Ovary (tissue), 9 donors: Measurements from ENCODE around the gene BLOC1S2. TPM values are rescaled to one million over a fixed set of nuclear protein-coding genes. Genes with fewer than 3 reads are reported as not detected.

Experiments used
- DNase-seq, 5 donors: peaks; one replicate each; pipeline ENCODE4 v3.0.0-alpha.2; 2019 to 2020
- H3K27ac ChIP-seq, 2 donors: fragments of 200-600 bp; one replicate each; pipeline versions ENCODE4 v1.5.1 to v1.8.0; 2019 to 2022
- H3K27me3 ChIP-seq: fragments of 200-600 bp; one replicate; pipeline ENCODE4 v1.8.0; 2022
- H3K36me3 ChIP-seq: fragments of 200-600 bp; sonication (generic); one replicate; pipeline ENCODE4 v1.5.1; 2019
- H3K4me1 ChIP-seq: one replicate; pipeline ENCODE4 v1.8.1; 2013; ENCODE audit warnings: mild to moderate bottlenecking, moderate library complexity; ENCODE audit not compliant: insufficient read depth
- H3K4me3 ChIP-seq: fragments of 200-600 bp; sonication (generic); one replicate; pipeline ENCODE4 v1.5.1; 2017
- H3K9me3 ChIP-seq, 2 donors: fragments of 200-600 bp in 1 of 2; sonication (generic) in 1 of 2; one replicate each; pipeline versions ENCODE4 v1.5.1 to v1.8.1; 2013 to 2019; ENCODE audit warnings: mild to moderate bottlenecking in 1 of 2, moderate library complexity in 1 of 2
- EP300 ChIP-seq: sonication (generic); formaldehyde crosslinking; IDR thresholded peaks from one replicate; pipeline ENCODE4 v1.6.1; 2017; ENCODE audit warnings: antibody characterized with exemption
- POLR2A ChIP-seq: fragments of 450-650 bp; IDR thresholded peaks from one replicate; pipeline ENCODE4 v1.6.1; 2017; ENCODE audit warnings: antibody characterized with exemption, mild to moderate bottlenecking, moderate library complexity
- WGBS, 3 donors: extraction: QIAGEN DNeasy Blood & Tissue Kit in 1 of 3; methylation state at CpG; one replicate each; pipeline versions ENCODE4 v1.1.5 to v1.1.7; 2013 to 2017; 5-methylcytosine and 5-hydroxymethylcytosine counted together
- intact Hi-C, 4 donors: fragments of 100-400 bp; cut with DNase I; formaldehyde crosslinking; loops; one replicate each; pipeline versions ENCODE4 v1.11.0 to v1.15.1; 2022 to 2023
- polyA plus RNA-seq, 2 donors: library from polyadenylated mRNA; stranded (reverse); fragments of 200-250 nt in 1 of 2; fragments of 350-450 nt in 1 of 2; fragmentation: Illumina TruSeq in 1 of 2; extraction: RNeasy Lipid Tissue Mini Kit (QIAGEN cat#74804) in 1 of 2; gene quantifications; one replicate each; pipeline ENCODE4 v1.2.3, GENCODE V29; 2013 to 2014
- total RNA-seq, 7 donors: library from RNA; depleted of rRNA in 2 of 7; stranded (reverse); fragments of >200 nt in 2 of 7; fragmentation: NEBNext Ultra II Directional in 3 of 7; extraction: Animal tissue kit (Norgen Biotek cat#: 25700) in 3 of 7; gene quantifications; one replicate each; pipeline versions ENCODE4 v1.1.0 to v1.2.4, GENCODE V29; 2016 to 2023
- TF ChIP-seq, protein P1 (sequence below), 3 donors: fragments of 450-650 bp in 2 of 3; fragments of 200-600 bp in 1 of 3; IDR thresholded peaks; one replicate each; pipeline versions ENCODE4 v1.5.1 to v1.8.0; 2016 to 2022; ENCODE audit warnings: antibody characterized with exemption in 3 of 3, mild to moderate bottlenecking in 1 of 3
- donor health status: DM: no; HTN: no; CAD: no; lungs with moderate emphysema.
- donor health status: DM: no; HTN: no; CAD: no.
- donor health status: Bipolar disorder and iron deficiency.
- donor health status: DM: yes; HTN: yes; CAD: no.
- donor health status: DM: no; HTN: no; CAD: no.
- donor health status: DM: yes; HTN: yes; CAD: no.

BLOC1S2 gene
- total and polyA plus RNA-seq, 9 donors, result 14.4 to 34.4 (median 24.6) TPM

DNA sequence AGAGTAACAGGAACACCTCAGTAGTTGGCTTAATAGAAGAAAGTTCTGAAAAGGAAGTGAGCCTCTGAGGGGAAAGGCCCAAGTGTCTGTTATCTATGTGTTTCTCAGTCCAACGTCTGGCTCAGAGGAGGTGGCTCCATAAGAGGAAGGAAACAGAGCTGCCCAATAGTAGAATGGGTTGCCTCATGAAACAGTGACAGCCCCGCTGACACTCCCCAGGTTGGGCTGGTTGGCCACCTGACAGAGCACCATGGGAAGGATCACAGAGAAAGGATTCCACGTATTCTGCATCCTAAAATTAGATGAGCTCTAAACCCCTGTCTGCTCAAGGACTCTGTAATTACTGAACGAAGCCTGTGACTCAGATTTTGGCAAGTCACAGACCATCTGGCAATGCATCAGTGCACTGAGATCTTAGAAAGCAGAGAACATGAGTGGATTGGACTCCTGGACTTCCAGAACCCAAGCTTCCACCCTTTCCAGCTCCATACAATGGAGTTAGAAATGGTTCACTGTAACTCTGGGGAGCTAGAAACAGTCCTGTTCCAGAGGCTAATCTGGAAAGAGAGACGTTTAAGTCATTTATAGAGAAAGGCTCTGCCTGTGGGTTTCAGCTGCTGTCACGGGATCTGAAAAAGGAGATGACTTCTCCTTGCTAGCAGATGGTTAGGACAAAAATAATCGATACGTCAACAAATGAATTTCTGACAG, 40.7 kb upstream of the BLOC1S2 start:
- H3K27me3 ChIP-seq, result no peaks in the 10 kb centered on the region
- no peaks in the 10 kb centered on the region for H3K36me3 ChIP-seq
- 34 to 38% (median 38%) methylated on average over 8 of the region's 8 CpGs for WGBS, 3 donors
- no peak overlapping the region for H3K27ac ChIP-seq
- intact Hi-C loops, result no loop called here
- H3K4me3 ChIP-seq, result no peak overlapping the region
- H3K4me1 ChIP-seq, result no peaks in the 10 kb centered on the region
- TF ChIP-seq POLR2A, result no peak
- TF ChIP-seq, protein P1, sequence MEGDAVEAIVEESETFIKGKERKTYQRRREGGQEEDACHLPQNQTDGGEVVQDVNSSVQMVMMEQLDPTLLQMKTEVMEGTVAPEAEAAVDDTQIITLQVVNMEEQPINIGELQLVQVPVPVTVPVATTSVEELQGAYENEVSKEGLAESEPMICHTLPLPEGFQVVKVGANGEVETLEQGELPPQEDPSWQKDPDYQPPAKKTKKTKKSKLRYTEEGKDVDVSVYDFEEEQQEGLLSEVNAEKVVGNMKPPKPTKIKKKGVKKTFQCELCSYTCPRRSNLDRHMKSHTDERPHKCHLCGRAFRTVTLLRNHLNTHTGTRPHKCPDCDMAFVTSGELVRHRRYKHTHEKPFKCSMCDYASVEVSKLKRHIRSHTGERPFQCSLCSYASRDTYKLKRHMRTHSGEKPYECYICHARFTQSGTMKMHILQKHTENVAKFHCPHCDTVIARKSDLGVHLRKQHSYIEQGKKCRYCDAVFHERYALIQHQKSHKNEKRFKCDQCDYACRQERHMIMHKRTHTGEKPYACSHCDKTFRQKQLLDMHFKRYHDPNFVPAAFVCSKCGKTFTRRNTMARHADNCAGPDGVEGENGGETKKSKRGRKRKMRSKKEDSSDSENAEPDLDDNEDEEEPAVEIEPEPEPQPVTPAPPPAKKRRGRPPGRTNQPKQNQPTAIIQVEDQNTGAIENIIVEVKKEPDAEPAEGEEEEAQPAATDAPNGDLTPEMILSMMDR (IDR thresholded peaks at IDR 0.05), result no peak
- TF ChIP-seq EP300, result no peak
- H3K9me3 ChIP-seq, result no peaks in the 10 kb centered on the region
- no peak for DNase-seq

DNA sequence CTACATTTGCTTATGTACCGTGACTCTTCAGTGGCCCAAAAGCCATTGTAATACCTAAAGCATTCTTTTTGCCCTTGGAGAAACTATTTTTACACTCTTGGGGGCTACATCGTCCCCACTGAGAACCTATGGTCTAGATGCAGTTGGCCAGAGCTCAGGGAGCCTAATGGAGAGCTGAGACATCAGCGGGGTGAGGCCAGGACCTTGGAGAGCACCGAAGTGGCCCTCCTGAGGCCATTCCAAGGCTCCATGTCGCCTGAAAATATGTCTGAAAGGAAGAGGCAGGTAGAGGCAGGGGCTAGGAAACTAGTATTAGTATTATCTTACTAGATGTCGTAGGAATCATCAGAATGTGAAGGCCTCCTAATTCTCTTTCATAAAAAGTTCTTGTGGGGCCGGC, 38.7 kb upstream of the BLOC1S2 start:
- intact Hi-C loops, result no loop called here
- Histone ChIP-seq H3K27ac (no peak overlapping the region), H3K4me3 (no peak overlapping the region), H3K4me1 (no peaks in the 10 kb centered on the region), H3K27me3 (no peaks in the 10 kb centered on the region), H3K36me3 (no peaks in the 10 kb centered on the region), H3K9me3 (no peaks in the 10 kb centered on the region)
- no peak for DNase-seq
- WGBS, 3 donors, result 34 to 43% (median 39%) methylated on average over 7 of the region's 7 CpGs
- TF ChIP-seq, protein P1 (IDR thresholded peaks at IDR 0.05), result no peak
- no peak for TF ChIP-seq EP300
- TF ChIP-seq POLR2A, result no peak

DNA sequence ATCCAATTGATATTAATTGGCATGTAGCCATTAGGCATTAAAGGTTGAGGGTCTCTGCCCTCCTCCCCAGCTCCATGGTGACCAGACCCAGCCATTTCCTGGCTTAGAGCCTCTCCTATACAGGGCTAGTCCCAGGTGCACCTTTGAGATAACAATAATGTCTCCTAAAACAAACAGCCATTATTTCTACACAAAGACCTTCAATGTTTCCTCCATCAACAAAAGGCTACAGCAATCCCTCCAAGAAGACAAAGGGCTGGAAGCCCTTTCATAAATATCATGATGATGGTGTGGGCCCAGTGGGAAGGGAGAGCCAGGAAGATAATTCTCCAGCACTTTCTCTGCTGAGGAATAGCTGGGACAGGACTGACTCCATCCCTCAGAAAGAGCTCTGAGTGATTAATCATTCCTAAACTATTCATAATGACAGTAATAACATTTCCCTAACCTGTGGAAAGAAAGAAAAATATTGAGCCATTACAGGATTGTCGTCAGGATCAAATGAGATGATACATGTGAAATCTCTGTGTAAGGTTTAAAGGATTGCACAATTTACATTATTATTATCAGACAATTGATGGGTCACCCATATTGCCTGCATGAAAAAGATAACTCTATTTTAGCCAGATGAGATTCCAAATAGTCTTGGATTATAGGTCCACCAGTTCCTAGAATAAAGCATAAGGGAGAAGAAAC, 33.4 kb upstream of the BLOC1S2 start:
- TF ChIP-seq POLR2A, result no peak
- TF ChIP-seq EP300, result no peak
- TF ChIP-seq, protein P1 (IDR thresholded peaks at IDR 0.05), result no peak
- 54 to 69% (median 55%) methylated on average over 1 of the region's 1 CpG for WGBS, 3 donors
- Histone ChIP-seq H3K36me3 (no peaks in the 10 kb centered on the region), H3K27me3 (no peaks in the 10 kb centered on the region), H3K4me1 (no peaks in the 10 kb centered on the region), H3K4me3 (no peak overlapping the region), H3K27ac (no peak overlapping the region), H3K9me3 (no peaks in the 10 kb centered on the region)
- intact Hi-C loops, result no loop called here
- no peak for DNase-seq

DNA sequence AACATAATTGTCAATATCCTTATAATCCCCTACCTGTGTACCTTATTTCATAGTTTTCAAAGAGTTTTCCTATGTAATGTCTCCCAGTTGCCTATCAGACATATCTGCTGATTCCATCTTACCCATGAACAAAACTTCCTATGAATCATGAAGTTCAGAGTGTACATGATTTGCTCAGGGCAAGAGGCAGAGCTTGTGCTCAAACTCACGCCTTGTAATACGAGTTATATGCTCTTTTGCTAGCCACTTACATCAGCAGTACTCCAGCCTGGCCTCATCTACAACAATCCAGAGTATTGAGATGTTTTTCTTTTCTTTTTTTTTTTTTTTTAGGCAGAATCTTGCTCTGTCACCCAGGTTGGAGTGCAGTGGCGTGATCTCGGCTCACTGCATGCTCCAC, 31.7 kb upstream of the BLOC1S2 start:
- WGBS, 3 donors, result 69 to 82% (median 81%) methylated on average over 4 of the region's 4 CpGs
- no peak overlapping the region for H3K4me3 ChIP-seq
- no peaks in the 10 kb centered on the region for H3K4me1 ChIP-seq
- no peaks in the 10 kb centered on the region for H3K9me3 ChIP-seq
- H3K27ac ChIP-seq, result no peak overlapping the region
- no peaks in the 10 kb centered on the region for H3K27me3 ChIP-seq
- H3K36me3 ChIP-seq, result no peaks in the 10 kb centered on the region
- intact Hi-C loops, result no loop called here
- TF ChIP-seq POLR2A (no peak), EP300 (no peak)
- TF ChIP-seq, protein P1 (IDR thresholded peaks at IDR 0.05), result no peak
- no peak for DNase-seq
